GM21528 (cell line): ENCODE measurements around the gene CASP10.

Experiments
- ATAC-seq: cut with Tn5 transposase; IDR thresholded peaks from one replicate; pipeline ENCODE4 v1.9.1; 2021; ENCODE audit warnings: mild to moderate bottlenecking, moderate library complexity; ENCODE audit not compliant: unreplicated experiment, low FRiP score

Gene CASP10

GRCh38 chr2:201257381-201257955, 74.5 kb downstream of the CASP10 start:
- ATAC-seq: peak; percentile 47

GRCh38 chr2:201257956-201258665, 75.2 kb downstream of the CASP10 start:
- peak; percentile 66 for ATAC-seq

DNA sequence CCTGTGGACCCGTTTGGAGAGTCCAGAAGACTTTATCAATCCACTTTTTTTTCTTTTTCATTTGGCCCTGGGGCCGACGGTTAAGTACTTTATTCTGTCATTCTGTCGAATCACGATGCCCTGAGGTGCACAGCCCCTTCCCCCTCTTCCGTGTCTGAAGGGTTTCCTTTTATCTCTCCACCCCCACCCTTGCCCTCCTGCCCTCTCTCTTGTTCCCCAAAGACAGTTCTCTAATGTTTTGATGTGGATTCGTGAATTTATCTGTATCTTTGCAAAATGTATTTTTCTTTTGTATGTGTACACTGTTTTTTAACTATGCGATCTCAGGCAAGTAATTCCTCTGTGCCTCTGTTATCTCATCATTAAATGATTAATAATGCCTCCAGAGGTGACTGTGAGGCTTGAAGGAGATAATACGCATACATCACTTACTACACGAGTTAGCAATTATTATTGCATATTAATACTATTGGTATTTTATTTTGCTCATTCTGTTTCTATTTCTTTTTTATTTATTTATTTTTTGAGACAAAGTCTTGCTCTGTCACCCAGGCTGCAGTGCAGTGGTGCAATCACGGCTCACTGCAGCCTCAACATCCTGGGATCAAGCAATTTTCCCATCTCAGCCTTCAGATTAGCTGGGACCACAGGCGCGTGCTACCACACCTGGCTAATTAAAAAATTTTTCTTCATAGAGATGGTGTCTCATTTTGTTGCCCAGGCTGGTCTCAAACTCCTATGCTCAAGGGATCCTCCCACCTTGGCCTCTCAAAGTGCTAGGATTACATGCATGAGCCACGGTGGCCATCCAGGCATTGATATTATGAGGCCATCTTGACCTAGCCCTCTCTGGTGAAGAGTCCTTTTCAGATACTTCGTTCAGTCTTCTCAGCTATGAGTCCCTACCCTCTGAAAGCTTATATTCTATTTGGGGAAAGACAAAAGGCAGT, 76.0 kb downstream of the CASP10 start:
- ATAC-seq: no peak

- peak; percentile 36 for ATAC-seq
Observed at GRCh38 chr2:201260302-201260800, 77.4 kb downstream of the CASP10 start, which contains the start of gene CASP8. TSS of gene CASP8 (plus strand) at chr2:201260536. CDS start at chr2:201266487, 5,951 bp downstream.

GRCh38 chr2:201261471-201261870, 78.5 kb downstream of the CASP10 start:
- ATAC-seq: no peak

DNA sequence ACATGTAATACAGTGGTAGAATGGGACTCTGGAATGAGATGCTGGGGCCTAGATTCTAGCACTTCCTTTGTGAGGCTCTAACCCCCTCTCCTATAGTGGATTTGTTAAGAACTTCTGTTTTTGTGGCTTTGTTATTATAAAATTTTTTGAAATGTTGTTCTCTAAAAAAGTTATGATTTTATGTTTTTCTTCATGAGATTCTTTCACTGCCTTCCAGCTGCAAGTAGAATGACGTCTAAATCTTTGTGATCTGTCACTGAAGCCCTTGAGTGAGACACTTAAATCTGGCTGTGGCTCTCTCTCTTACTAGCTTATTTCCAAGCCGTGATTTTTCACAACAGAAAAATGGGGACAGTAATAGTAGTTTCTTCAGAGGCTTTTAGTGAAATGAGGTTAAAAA, 79.0 kb downstream of the CASP10 start:
- no peak for ATAC-seq

GRCh38 chr2:201262718-201263117, 79.8 kb downstream of the CASP10 start:
- ATAC-seq: no peak

DNA sequence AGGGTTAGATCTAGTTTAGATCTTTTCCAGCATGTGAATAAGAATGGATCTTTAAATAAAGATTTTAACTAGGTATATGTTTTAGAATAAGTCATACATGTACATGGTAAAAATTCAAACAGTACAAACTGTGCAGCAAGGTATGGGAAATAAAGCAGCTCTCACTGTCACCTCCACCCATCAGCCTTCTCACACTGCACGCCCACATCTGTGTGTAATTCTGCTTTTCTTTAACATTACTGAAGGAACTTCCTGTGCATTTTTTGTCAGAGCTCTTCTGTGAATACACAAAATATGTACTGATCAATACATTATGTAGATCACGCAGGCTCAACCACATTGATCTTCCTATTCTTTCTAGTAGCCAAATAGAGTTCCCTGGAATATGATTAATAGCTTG, 80.8 kb downstream of the CASP10 start:
- no peak for ATAC-seq

GRCh38 chr2:201264472-201265173, 81.7 kb downstream of the CASP10 start:
- ATAC-seq: no peak

GRCh38 chr2:201266629-201267028, 83.7 kb downstream of the CASP10 start:
- ATAC-seq: no peak

DNA sequence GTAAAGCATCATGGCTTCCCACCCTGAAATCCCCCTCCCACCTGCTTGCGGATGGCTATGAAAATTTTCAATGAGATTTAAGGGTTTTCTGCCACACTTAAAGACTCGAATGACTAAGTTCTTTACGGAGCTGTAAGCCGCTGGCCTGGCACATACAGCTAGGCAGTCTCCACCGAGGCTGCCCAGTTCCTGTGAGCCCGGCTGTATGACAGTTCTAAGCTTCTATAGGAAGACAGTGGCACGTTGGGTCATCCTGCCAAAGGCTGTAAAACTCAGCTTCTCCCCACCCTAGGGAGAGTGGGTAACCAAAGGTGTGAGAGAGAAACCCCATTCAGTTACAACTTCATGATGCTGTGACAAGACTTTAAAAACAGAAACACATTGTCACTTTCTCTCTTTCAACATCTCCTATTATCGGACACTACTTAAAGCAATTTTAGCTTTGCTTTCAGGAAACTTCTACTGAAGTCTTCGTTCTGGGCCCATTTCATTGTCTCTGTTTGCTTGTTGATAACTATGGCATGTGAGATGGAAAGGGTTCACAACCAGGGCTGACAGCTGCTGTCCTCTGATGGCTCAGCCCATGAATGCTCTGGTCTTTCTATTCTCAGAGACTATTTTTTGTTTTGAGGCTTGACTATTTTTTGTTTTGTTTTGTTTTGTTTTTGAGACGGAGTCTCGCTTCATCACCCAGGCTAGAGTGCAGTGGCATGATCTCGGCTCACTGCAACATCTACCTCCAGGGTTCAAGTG, 84.5 kb downstream of the CASP10 start:
- no peak for ATAC-seq

GRCh38 chr2:201269764-201270163, 86.8 kb downstream of the CASP10 start:
- no peak for ATAC-seq

DNA sequence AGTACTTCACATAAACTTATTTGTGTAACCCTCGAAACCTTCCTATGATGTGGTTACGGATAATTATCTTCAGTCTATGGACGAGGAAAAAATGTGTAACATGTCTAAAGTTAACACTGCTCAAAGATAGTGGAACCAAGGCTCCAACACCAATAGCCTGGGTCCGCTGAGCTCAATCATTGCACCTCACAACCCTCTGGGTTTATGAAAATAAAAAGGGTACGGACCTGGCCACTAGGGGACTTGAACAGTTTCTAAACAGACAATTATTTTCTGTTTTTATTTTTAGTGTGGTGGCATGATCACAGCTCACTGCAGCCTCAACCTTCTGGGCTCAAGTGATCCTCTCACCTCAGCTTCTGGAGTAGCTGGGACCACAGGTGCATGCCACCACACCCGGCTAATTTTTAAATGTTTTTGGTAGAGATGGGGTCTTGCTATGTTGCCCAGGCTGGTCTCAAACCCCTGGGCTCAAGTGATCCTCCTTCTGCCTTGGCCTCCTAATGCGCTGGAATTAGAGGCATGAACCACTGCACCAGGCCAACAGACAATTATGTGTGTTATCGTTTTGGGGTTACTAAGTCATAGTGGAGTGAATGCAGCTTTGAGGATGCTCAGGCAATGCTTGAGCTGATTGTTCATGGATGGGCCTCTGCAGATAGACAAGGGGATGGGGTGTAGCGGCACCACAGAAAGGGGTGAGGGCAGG, 87.5 kb downstream of the CASP10 start:
- no peak for ATAC-seq

DNA sequence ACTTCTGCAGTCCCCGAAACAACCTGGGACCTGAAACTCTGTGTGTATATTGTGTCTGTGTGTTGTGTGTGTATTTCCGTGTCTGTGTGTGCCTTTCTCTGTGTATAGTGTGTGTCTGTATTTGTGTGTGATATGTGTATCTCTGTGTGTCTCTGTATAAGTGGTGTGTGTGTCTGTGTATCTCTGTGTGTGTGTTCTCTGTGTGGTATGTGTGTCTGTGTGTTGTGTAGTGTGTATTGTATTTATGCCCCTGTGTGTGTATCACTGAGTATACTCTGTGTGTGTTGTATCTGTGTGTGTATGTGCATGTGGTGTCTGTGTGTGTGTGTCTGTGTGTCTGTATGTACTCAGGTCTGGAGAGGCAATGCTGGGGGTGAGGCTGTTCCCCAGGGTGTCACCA, 89.0 kb downstream of the CASP10 start:
- no peak for ATAC-seq

- ATAC-seq: no peak
Observed at GRCh38 chr2:201273330-201273983, 90.5 kb downstream of the CASP10 start.

DNA sequence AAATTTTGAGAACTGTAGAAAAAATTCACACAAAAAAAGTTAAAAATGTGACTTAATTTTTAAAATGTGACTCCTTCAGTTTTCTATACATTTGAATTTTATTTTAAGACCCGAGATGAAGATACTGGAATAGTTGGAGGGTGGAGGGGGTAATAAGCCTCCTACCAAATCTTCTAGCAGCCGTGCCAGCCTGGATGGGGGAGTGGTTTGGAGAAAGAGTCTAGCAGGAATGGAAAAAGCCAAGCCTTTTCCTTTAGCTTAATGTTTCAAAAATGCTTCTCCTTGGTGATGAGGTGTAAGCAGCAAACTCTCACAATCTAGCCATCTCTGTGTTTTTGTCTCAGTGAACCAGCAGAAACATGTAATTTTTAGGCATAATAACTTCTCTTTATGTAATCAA, 92.1 kb downstream of the CASP10 start:
- ATAC-seq: no peak

DNA sequence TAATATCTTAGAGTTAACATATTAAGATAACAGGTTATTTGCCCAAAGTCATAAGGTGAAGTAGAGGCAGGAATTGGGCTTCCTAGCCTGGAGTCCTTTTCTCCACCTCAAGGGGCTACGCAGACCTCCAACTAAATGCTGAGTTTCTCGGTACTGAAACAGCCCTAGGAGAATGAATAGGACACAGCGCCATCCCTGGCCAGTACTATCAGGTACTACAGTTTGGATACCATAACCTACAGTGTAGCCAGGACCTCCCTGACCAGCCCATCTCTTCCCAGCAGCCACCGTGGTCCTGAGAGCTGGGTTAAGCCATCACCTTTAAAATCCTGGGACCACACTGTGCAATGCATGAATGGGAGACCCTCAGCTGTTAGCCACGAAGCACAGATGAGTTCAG, 93.0 kb downstream of the CASP10 start:
- ATAC-seq: no peak

GRCh38 chr2:201276511-201276910, 93.6 kb downstream of the CASP10 start:
- ATAC-seq: no peak
